PC-3 (cell line): ENCODE measurements around the gene ALKBH6. TPM values are rescaled to one million over a fixed set of nuclear protein-coding genes. Genes with fewer than 3 reads are reported as not detected.
A peak's percentile ranks its signal among the peaks of the same experiment; 100 is the strongest.

Source experiments
- ATAC-seq: fragments of 200-7000 bp; cut with Tn5 transposase; 2 replicates; pipeline ENCODE4 v1.9.1; 2020; ENCODE audit warnings: mild to moderate bottlenecking, moderate library complexity
- BruUV-seq: library from RNA; stranded (reverse); fragments of 400-500 nt; replicated peaks from 2 replicates; lab custom pipeline; 2021; lab: Mats Ljungman, UMichigan
- CTCF ChIA-PET: fragments of 300-600 bp; sonication (Branson Sonifier 250); formaldehyde crosslinking; loops from one replicate; lab custom pipeline; 2022; ENCODE audit warnings: antibody characterized with exemption; lab: Charles Lee
- POLR2A ChIA-PET: fragments of 300-600 bp; sonication (Branson Sonifier 250); formaldehyde crosslinking; loops from one replicate; lab custom pipeline; 2022; ENCODE audit warnings: antibody characterized with exemption; ENCODE audit not compliant: unreplicated experiment; lab: Charles Lee
- DNase-seq: peaks from one replicate; pipeline ENCODE4 v3.0.0-alpha.2; 2015
- H2AFZ ChIP-seq: fragments of 300-600 bp; sonication (generic); 2 replicates; pipeline ENCODE4 v1.6.0; 2016; ENCODE audit warnings: antibody characterized with exemption, low read length
- H3F3A ChIP-seq: fragments of 300-600 bp; sonication (generic); one replicate; pipeline ENCODE4 v1.6.0; 2017; ENCODE audit warnings: antibody characterized with exemption, low read length, control low read depth, mild to moderate bottlenecking; ENCODE audit not compliant: unreplicated experiment
- H3K27ac ChIP-seq: fragments of 300-600 bp; sonication (generic); 2 replicates; pipeline ENCODE4 v1.5.1; 2016; ENCODE audit warnings: mild to moderate bottlenecking, low read length
- H3K27me3 ChIP-seq: fragments of 300-600 bp; sonication (generic); 2 replicates; pipeline ENCODE4 v1.6.1; 2016; ENCODE audit warnings: low read length, mixed read lengths
- H3K36me3 ChIP-seq: fragments of 300-600 bp; sonication (generic); 2 replicates; pipeline ENCODE4 v1.6.1; 2016; ENCODE audit warnings: low read depth, mixed run types, low read length, mixed read lengths
- H3K4me1 ChIP-seq: fragments of 300-600 bp; sonication (generic); 2 replicates; pipeline ENCODE4 v1.5.1; 2016; ENCODE audit warnings: low read length; ENCODE audit not compliant: insufficient read depth
- H3K4me2 ChIP-seq: fragments of 300-600 bp; sonication (generic); 2 replicates; pipeline ENCODE4 v1.6.0; 2016; ENCODE audit warnings: low read length
- H3K4me3 ChIP-seq: fragments of 300-600 bp; sonication (generic); 2 replicates; pipeline ENCODE4 v1.5.1; 2016; ENCODE audit warnings: mild to moderate bottlenecking, low read length, mixed read lengths
- H3K79me2 ChIP-seq: fragments of 300-600 bp; sonication (generic); 2 replicates; pipeline ENCODE4 v1.6.1; 2017; ENCODE audit warnings: low read length, mixed read lengths
- H3K9ac ChIP-seq: fragments of 300-600 bp; sonication (generic); 2 replicates; pipeline ENCODE4 v1.6.0; 2016; ENCODE audit warnings: mild to moderate bottlenecking, low read length
- H3K9me2 ChIP-seq: fragments of 300-600 bp; sonication (generic); replicated peaks from 2 replicates; pipeline ENCODE4 v1.6.1; 2016; ENCODE audit warnings: mixed run types, low read length, mixed read lengths
- H3K9me3 ChIP-seq: fragments of 300-600 bp; sonication (generic); 2 replicates; pipeline ENCODE4 v1.6.1; 2016; ENCODE audit warnings: low read length, mixed read lengths
- H4K20me1 ChIP-seq: fragments of 300-600 bp; sonication (generic); 2 replicates; pipeline ENCODE4 v1.6.1; 2016; ENCODE audit warnings: low read length, mixed read lengths
- CTCF ChIP-seq: fragments of 300-600 bp; sonication (generic); conservative IDR thresholded peaks from 2 replicates; pipeline ENCODE4 v1.5.1; 2017; ENCODE audit warnings: antibody characterized with exemption, low read depth, mild to moderate bottlenecking, low read length
- EZH2 ChIP-seq: fragments of 300-600 bp; sonication (generic); IDR thresholded peaks from one replicate; pipeline ENCODE4 v1.6.1; 2017; ENCODE audit warnings: antibody characterized with exemption, mild to moderate bottlenecking, low read length; ENCODE audit not compliant: unreplicated experiment
- EZH2phosphoT487 ChIP-seq: fragments of 300-600 bp; sonication (generic); IDR thresholded peaks from 2 replicates; pipeline ENCODE4 v1.6.1; 2018; ENCODE audit warnings: mild to moderate bottlenecking, antibody characterized with exemption, low read length, borderline replicate concordance
- intact Hi-C: fragments of 100-400 bp; cut with micrococcal nuclease; formaldehyde crosslinking; loops from 2 replicates; pipeline ENCODE4 v1.9.0; 2023
- total RNA-seq: library from RNA; depleted of rRNA; stranded (reverse); fragments of >200 nt; gene quantifications from 2 replicates; pipeline ENCODE4 v1.2.3, GENCODE V29; 2014

Gene ALKBH6
- total RNA-seq, 1 experiment from 2014 or later = 38.4 TPM

- H3K4me1 ChIP-seq = peaks cover 3% of the 10 kb centered on the region; the same call in 1 of the 2 replicates
- no peak overlapping the region for H3K9ac ChIP-seq
Measured at GRCh38 chr19:36049080-36049698, 35.2 kb upstream of the ALKBH6 start.

GRCh38 chr19:36047835-36048234 lies 33.8 kb upstream of the ALKBH6 start:
- Histone ChIP-seq H3K9ac (no peak overlapping the region), H3K9me2 (no peaks in the 10 kb centered on the region), H3K27ac (no peak overlapping the region), H3K4me3 (no peak overlapping the region), H3K9me3 (no peaks in the 10 kb centered on the region), H3K4me2 (no peak overlapping the region), H3F3A (no peaks in the 10 kb centered on the region), H4K20me1 (no peaks in the 10 kb centered on the region), H2AFZ (no peak overlapping the region), H3K27me3 (no peaks in the 10 kb centered on the region), H3K36me3 (no peaks in the 10 kb centered on the region), H3K4me1 (no peaks in the 10 kb centered on the region), H3K79me2 (no peaks in the 10 kb centered on the region)
- TF ChIP-seq EZH2phosphoT487 (no peak), CTCF (no peak), EZH2 (no peak)
- no TSS peak for BruUV-seq
- ChIA-PET CTCF (no interaction called here), POLR2A (no interaction called here)
- ATAC-seq (no peak), DNase-seq (no peak)
- intact Hi-C loops = no loop called here

More at GRCh38 chr19:36049080-36049698, 35.2 kb upstream of the ALKBH6 start:
- no TSS peak for BruUV-seq
- Histone ChIP-seq H2AFZ (no peak overlapping the region), H3K4me3 (no peak overlapping the region), H3K27me3 (no peaks in the 10 kb centered on the region), H3K36me3 (no peaks in the 10 kb centered on the region), H3K27ac (no peak overlapping the region), H3K9me2 (no peaks in the 10 kb centered on the region), H3K79me2 (no peaks in the 10 kb centered on the region), H3K9me3 (no peaks in the 10 kb centered on the region), H3F3A (no peaks in the 10 kb centered on the region), H4K20me1 (no peaks in the 10 kb centered on the region), H3K4me2 (no peak overlapping the region)
- POLR2A ChIA-PET = no interaction called here
- TF ChIP-seq EZH2 (no peak), CTCF (no peak), EZH2phosphoT487 (no peak)
- ATAC-seq = no peak
- CTCF ChIA-PET = no interaction called here
- intact Hi-C loops = no loop called here
- DNase-seq = peak; percentile 1

GRCh38 chr19:36046443-36047050 lies 32.5 kb upstream of the ALKBH6 start:
- TF ChIP-seq CTCF (no peak), EZH2 (no peak), EZH2phosphoT487 (no peak)
- H3K4me1 ChIP-seq = no peaks in the 10 kb centered on the region
- H3K9ac ChIP-seq = no peak overlapping the region
- no peaks in the 10 kb centered on the region for H3K9me3 ChIP-seq
- CTCF ChIA-PET = no interaction called here
- no peaks in the 10 kb centered on the region for H3F3A ChIP-seq
- BruUV-seq = no TSS peak
- POLR2A ChIA-PET = no interaction called here
- ATAC-seq (no peak), DNase-seq (no peak)
- no peaks in the 10 kb centered on the region for H4K20me1 ChIP-seq
- H3K79me2 ChIP-seq = no peaks in the 10 kb centered on the region
- intact Hi-C loops = no loop called here
- H3K27me3 ChIP-seq = no peaks in the 10 kb centered on the region
- no peak overlapping the region for H3K27ac ChIP-seq
- no peaks in the 10 kb centered on the region for H3K9me2 ChIP-seq
- H3K36me3 ChIP-seq = no peaks in the 10 kb centered on the region
- no peak overlapping the region for H3K4me3 ChIP-seq
- H2AFZ ChIP-seq = no peak overlapping the region
- no peak overlapping the region for H3K4me2 ChIP-seq
